Skin of body (tissue), 2 donors: ENCODE measurements around the gene MYLK. TPM values are rescaled to one million over a fixed set of nuclear protein-coding genes. Genes with fewer than 3 reads are reported as not detected.
A peak's percentile ranks its signal among the peaks of the same experiment; 100 is the strongest.

Source experiments
- DNase-seq: peaks from one replicate; lab custom pipeline; 2025; lab: John Stamatoyannopoulos, UW
- total RNA-seq: library from RNA; depleted of rRNA; stranded (reverse); fragments of >200 nt; gene quantifications from one replicate; pipeline ENCODE4 v1.2.3, GENCODE V29; 2014

MYLK gene
- total RNA-seq, 1 donor from 2014 or later: 57.6 TPM

DNA sequence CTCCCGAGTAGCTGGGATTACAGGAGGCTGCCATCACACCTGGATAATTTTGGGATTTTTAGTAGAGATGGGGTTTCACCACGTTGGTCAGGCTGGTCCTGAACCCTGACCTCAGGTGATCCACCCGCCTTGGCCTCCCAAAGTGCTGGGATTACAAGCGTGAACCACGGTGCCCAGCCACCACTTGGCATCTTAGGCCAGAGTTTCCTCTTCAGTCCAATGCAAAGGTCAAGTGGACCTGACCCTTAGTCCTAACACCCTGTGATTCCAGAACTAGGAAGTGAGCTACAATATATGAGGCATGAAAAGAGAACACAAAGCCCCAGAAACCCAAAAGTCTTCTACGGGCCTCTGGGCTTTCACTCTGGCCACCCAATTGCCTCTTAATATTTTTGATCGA is 5.3 kb downstream of the MYLK start:
- no peak for DNase-seq

DNA sequence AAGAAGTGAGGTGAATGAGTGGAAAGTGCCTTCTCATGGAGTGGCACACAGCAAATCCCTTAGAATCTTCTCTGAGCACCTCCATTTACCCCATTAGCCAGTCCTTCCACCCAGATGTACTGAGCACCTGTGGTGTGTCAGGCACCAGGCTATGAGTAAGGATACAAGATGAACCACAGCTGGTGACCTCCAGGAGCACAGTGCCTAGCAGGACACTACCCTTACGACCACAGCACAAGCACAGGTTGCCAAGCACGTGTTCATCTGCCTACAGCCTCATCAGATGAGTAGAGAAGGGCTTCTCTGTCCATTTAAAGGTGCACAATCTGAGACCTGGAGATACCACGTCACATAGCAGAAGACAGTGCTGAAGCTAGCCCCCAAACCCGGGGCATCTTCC is 6.2 kb downstream of the MYLK start:
- no peak for DNase-seq

DNA sequence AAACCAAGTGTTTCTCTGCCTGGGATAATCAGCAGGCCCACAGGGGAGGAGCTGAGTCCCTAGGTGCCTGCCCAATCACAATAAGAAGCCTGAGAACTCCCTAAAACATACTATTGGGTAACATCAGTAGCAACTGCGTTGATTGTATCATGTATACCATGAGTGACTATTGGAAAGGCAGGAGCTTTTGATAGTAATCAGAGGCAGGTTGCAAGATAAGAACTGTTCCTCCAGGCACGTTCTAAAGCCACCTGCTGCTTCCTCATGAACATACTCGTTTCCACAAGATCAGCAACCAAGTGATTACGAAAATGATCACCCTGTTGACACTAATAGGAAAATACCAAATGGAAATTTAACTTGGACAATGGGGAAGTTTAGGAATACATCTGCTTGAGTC is 6.7 kb downstream of the MYLK start:
- DNase-seq: no peak

DNA sequence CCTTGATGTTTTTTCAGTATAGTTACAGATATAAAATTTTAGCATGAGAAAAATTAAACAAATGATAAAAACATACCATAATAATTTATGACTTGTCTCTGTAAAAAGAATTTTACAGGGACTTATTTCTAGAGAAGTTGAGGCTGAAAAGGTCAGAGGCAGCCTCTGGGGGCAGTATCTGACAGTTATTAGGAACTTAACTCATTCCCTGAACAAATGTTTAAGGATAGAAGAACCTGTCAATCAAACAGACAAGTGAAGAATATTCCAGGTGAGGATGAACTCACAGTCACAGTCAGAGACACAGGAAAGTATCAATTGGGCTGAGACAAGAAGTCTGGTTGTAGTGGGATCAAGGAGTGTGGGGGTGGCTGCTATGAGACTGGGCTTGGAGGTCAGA is 7.3 kb downstream of the MYLK start:
- DNase-seq: no peak

DNA sequence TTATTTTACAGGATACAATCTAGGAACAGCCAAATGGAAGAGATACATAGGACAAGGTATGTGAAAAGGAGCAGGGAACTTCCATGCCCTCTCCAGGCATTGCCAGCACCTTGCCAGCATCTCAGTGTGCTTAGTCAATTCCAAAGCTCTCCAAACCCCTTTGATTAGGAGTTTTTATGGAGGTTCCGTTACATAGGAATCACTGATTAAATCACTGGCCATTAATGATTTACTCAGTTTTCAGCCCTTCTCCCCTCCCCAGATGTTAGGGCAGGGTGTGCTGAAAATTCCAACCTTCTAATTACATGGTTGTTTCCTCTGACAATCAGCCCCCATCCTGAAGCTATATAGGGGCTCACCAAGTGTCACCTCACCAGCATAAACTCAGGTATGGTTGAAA is 11.5 kb downstream of the MYLK start:
- no peak for DNase-seq

DNA sequence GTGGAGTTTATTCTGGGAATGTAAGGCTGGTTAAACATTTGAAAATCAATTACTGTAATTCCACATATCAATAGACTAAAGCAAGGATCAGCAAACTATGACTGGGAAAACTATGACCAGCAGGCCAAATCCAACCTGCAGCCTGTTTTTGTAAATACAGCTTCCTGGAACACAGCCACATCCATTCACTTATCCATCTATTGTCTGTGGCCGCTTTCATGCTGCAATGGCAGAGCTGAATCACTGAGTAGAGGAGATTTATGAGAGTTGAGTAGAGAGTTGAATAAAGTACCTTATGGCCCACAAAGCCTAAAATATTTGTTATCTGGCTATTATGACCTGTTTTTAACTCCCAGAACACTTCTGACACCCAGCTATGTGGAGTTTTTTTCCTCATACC is 12.2 kb downstream of the MYLK start:
- DNase-seq: no peak

DNA sequence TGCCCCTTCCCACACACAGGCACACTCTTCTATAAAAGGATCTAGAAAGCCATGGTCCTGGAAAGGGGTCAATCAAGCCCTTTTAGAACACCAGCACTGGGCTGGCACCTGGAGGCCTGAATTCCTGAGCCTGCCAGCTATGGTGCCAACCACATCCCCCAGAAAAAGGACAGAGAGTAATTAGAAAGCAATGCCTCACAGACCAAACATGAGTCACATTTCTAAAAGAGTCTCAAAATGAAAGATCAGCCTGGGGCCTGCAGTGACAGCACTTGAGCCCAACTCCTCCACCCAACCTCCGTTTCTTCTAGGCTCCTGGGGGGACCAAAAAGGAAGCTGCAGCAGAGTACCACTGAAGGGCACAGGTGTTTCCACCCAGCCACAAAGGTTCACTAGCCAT is 14.1 kb downstream of the MYLK start:
- DNase-seq: no peak

DNA sequence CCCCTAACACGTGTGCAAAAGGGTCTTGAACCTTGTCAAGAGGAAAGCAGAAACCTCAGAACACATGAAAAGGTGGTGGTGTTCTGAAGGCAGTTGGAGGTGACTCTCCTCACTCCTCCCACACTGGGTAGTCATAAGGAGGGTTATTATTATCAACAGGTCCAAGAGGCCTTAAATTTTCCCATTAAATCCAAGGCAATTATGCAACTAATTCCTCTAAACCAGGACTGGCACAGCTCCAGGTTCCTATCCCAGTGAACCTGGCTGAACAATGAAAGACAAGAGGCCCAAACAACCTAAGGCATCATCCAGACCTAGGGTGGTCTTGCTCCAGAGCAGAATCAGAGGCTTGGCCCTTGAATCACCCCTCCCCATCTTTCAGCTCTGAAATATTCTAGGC is 15.0 kb downstream of the MYLK start:
- no peak for DNase-seq

DNA sequence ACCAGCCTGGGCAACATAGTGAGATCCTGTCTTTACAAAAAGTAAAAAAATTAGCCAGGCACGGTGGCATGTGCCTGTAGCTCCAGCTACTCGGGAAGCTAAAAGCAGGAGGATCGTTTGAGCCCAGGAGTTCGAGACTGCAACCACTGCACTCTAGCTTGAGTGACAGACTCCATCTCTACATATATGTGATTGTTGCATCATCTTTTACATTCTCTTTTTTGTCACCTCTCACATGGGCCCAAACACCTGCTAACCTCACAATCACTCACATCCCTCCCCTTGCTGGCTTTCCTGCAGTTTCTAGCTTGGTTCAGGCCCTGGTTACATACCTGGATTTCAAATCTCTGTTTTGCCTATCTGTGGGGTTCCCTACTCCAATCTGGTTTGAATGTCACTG is 19.4 kb downstream of the MYLK start:
- no peak for DNase-seq

DNA sequence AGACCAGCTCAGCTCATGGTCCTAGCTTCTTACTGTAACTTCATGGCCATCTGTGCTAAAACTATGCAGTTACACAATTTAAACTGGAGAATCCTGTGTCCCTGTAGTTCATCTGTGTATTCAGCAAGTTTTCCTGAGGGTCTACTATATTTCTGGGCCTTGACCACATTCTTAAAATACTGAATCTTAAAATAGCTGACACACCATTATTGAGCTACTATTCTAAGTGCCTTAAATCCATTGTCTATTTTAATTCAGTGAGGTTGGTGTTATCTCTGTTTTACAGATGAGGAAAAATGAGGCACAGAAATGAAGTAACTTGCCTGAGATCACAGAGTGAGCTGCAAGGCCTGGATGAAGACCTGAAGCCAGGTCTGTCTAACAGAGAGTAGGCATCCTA is 22.0 kb downstream of the MYLK start:
- no peak for DNase-seq

DNA sequence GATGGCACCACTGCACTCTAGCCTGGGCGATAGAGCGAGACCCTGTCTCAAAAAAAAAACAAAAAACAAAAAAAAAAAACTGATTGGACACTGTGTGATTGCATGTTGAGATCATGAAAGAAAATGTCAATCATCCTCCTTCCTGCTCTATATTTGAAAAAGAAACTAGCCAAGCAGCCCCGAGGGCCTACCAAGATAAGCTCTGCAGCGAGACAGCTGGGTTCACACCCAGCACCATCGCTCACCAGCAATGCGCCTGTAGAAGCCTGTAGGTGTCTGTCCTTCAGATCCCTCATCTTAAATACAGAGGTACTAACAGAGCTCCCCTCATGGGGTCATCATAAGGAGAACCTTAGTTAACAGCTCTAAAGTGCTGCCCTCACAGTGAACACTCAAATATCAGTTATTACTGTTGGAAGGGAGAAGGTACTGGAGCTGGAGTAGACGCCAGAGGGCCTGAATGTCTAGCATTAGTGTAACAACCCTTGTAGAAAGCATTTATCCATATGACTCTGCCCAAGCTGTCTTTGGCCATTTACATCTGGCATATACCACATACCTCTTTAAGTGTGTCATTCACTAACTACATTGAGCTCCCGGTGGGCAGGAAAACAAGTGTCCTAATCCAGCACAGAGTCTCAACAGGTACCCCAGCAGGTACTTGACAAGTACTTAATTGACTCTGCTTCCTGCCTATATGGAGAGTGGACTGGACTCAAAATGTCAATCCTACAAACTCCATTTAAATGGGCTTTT is 22.9 kb downstream of the MYLK start:
- DNase-seq: no peak

DNA sequence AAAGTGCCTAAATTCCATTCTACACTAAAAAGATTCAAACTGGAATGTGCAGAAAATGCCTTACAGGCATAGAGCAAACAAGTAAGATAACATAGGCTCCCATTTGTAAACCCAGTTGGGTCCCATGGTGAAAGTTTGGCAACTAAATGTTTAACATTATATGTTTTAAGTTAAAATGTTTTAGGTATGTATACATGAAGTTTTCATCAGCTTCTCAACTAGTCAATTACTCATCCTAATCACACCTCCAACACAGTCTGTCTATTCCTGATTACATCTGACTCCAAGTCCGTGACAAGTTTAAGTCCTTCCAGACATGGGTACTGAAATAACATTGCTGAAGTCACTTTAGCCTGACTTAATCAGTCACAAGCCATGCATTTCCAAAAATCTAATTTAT is 25.0 kb downstream of the MYLK start:
- no peak for DNase-seq

DNA sequence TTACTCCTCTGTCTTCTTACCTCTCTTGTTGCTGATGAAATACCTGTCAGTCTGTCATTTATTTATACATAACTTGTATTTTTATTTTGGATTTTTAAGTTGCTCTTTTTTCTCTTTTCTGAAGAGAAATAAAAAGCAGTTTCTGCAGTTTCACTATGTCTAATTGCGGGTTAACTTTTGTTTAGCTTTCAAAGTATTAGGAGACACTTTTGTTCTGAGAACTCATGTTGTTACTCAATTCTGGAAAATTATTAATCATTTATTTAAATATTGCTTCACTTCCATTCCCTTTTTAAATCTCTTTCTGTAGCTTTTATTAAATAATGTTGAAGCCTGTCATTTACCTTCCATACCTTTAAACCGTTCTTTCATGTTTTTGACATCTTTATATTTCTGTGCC is 29.2 kb downstream of the MYLK start:
- no peak for DNase-seq

DNA sequence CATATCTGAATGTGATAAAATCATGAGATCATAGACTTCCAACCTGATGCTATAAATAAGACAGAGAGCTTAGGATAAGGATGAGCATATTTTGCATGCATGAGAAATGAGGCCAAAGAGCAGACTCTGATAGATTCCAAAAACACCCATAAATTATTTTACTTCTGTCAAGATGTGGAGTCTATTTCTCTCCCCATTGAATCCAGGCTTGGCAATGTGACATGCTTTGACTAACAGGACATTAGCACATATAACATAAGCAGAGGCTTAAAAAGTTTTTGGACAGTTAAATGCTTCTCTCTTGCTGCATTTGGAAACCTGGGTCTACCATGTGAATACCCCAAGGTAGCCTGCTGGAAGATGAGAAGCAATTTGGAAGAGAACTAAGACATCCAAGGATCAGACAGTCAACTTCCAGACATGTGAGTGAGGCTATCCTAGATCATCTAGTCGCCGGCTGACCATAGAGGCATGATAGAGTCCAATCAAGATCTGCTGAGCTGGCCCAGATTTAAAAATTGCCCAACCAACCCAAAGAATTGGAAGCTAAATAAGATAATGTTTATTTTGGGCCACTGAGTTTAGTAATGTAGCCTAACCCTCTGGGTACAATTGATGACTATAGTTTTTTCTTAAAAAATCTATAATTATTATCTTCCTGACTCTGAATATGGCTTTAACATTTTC is 30.3 kb downstream of the MYLK start:
- DNase-seq: peak; percentile 6

DNA sequence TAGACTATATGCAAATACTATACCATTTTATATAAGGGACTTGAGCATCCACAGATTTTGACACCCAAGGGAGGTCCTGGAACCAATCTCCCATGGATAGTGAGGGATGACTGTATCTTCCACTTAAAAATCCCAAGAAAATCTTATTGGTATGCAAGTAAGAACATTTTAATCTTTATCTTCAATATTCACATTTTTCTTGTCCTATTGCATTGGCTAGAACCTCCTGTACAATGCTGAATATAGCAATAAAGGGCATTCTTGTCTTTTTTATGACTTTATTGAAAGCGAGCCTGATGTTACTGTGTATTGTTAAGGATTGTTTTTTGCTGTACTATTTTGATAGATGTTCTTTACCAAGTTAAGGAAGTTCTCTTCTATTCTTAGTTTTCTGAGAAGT is 36.9 kb downstream of the MYLK start:
- no peak for DNase-seq

DNA sequence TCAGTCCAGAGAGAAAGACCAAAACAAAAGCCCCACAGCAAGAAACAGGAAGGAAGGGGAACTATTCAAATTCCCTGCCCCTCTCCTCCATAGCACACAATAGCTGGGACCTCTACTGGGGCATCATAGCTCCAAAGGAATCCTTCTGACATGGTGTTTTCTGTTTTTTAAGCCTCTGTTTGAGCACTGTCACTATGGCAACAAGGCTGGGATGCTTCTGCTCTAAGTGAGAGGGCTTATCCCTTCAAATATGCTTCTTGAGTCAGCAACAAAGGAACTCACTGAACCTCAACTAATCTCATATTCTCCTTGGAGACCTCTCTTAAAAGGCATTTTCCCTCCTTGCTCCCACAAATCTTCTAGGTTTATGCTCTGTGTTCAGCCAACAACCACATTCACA is 40.5 kb downstream of the MYLK start:
- no peak for DNase-seq

DNA sequence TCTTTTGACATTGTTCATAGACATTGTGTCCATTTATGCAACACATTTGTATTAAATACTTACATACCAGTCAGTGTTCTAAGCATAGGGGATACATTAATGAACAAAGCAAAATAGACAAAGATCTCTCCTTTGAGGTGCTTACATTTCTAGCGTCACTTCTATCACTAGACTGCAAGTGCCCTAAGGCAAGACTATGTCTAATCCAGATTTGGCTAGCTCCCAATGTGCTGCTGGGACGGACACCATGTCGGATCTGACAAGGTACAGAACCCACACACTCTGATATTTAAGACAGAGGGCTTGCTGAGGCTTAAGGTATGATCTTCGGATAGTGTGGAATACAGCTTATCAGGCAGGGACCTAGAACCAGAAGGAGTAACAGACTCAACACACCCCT is 41.4 kb downstream of the MYLK start:
- DNase-seq: no peak

DNA sequence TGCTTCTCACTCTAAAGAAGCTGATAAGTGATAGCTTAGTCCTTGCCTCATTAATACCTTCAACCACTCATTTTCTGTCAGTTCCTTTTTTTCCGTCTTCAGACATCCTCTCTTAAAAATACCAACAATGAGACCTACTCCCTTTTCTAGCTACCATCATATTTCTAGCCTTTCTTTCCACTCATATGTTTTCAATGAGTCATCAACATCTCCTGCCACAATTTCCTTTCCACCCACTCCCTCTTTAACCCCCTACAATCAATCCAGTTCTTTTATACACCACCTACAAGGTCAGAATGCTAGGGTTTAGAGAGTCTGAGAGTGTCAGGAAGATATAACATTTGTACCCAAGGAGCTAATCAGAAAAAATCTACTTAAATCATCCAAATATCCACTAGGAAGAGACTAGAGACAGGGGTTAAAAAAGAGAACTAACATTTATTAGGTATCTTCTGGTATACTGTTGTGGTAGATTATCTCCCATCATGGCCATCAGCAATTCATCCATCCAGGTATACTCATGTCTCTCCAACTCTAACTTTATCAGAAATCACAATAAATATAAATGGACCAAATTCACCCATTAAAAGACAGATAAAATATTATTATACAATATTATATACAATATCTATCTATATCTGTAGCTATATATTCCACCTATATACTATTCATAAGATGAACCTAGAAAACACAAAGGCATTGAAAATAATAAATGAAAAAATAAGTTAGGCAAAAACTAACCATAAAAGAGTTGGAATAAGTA is 42.5 kb downstream of the MYLK start:
- DNase-seq: no peak

DNA sequence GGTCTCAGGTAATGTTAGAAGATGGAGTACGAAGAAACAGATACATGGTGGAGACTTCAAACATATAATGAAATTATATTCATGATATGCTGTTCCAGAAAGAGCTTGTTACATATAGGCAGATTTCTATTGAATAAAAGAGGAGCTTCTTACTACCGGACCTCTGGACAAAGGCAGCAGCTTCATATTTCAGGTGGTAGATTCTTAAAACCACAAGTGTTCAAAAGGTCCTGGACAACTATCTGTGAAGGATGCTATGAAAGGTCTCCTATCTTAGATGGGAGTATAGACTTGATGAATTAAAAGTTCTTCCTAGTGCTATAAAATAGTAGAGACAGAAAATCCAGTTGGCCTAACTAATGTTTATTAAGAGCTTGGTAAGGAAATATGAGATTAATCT is 43.2 kb downstream of the MYLK start:
- DNase-seq: no peak

DNA sequence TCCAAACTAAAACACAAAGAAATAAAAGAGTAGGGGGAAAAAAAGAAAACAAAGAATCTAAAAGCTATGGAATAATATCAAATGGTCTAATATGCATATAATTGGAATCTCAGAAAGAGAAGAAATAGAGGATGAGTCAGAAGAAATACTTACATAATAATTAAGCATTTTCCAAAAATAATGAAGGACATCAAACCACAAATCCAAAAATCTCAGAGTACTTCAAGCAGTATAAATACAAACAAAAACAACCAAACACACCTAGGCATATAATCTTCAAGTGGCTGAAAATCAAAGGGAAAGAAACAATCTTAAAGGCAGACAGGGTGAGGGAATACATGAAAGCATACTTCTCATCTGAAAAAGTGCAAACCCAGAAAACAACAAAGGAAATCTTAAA is 46.3 kb downstream of the MYLK start:
- no peak for DNase-seq

DNA sequence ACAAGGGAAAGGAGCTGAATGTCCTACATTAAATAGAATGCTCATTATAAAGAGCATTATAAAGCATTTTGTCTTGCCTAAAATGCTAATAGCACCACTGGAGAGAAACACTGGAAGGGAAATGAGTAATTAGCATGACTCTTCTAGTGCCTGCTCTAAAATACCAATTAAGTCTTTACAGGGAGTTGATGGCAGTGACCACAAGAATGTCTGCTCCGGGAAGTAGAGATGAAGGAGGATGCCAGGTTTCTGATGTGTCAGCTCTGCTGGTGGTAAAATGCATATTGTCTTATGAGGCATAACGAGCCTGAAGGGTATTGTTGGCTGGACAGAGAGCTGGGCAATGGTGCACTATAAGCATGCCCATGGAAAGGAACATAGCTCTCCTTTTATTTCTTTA is 49.5 kb downstream of the MYLK start:
- no peak for DNase-seq

DNA sequence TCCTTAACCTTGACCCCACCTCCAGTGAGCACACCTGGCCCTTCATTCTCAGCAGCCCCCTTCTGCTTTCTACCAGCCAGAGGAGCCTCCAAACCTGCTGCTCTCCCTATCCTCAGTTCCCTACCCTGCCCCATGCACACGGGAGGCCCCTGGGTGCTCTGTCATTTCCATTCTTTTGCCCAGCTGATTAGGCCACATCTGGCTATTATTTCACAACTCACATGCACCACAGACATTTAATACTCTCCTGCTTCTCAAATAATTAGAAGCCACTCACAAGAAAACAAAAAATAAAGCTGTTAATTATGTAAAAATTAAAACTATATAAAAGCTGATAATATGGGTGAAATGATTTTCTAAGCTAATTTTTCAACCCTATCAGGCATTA is 50.7 kb downstream of the MYLK start:
- DNase-seq: no peak
